ENCODE measurements around the gene CEP76.
"Not testable (repeated sequence)": the region's sequence is repeated elsewhere in the genome, so short reads cannot be mapped to it uniquely, and the experiment has no call there.

The CEP76 gene

GRCh38 chr18:12645751-12646203 is 56.7 kb downstream of the CEP76 start:
- no peak for FAIRE-seq
- no peak for TF ChIP-seq CTCF (IDR thresholded peaks at IDR 0.05; ENCODE audit: insufficient read depth, missing control alignments)
- DNase-seq (ENCODE audit: insufficient read length, low spot score), result no peak

- no peak for FAIRE-seq
- no peak for TF ChIP-seq CTCF (IDR thresholded peaks at IDR 0.05; ENCODE audit: insufficient read depth, missing control alignments)
- no peak for DNase-seq (ENCODE audit: insufficient read length, low spot score)
Measured at GRCh38 chr18:12645254-12645653, 57.3 kb downstream of the CEP76 start.

GRCh38 chr18:12643756-12644155 is 58.8 kb downstream of the CEP76 start:
- not testable (repeated sequence) for FAIRE-seq; DNase-seq (ENCODE audit: insufficient read length, low spot score)

GRCh38 chr18:12640881-12641200 is 61.7 kb downstream of the CEP76 start:
- DNase-seq (ENCODE audit: insufficient read length, low spot score) (no peak), FAIRE-seq (no peak)
- no peak for TF ChIP-seq CTCF (IDR thresholded peaks at IDR 0.05; ENCODE audit: insufficient read depth, missing control alignments)

- DNase-seq (ENCODE audit: insufficient read length, low spot score), result no peak
- no peak for TF ChIP-seq CTCF (IDR thresholded peaks at IDR 0.05; ENCODE audit: insufficient read depth, missing control alignments)
- FAIRE-seq, result no peak
Measured at GRCh38 chr18:12639990-12640880, 62.3 kb downstream of the CEP76 start.

GRCh38 chr18:12638644-12639124 is 63.8 kb downstream of the CEP76 start:
- FAIRE-seq (no peak), DNase-seq (ENCODE audit: insufficient read length, low spot score) (no peak)
- no peak for TF ChIP-seq CTCF (IDR thresholded peaks at IDR 0.05; ENCODE audit: insufficient read depth, missing control alignments)

GRCh38 chr18:12637901-12638643 is 64.5 kb downstream of the CEP76 start:
- no peak for TF ChIP-seq CTCF (IDR thresholded peaks at IDR 0.05; ENCODE audit: insufficient read depth, missing control alignments)
- no peak for DNase-seq (ENCODE audit: insufficient read length, low spot score)
- FAIRE-seq, result no peak
